ENCODE data around the gene SSU72. TPM values are rescaled to one million over a fixed set of nuclear protein-coding genes. Genes with fewer than 3 reads are reported as not detected.
"Not testable (repeated sequence)": the region's sequence is repeated elsewhere in the genome, so short reads cannot be mapped to it uniquely, and the experiment has no call there.

Gene SSU72
- total and polyA plus RNA-seq, 4 donors = 35.4 to 57.4 (median 44.3) TPM

DNA sequence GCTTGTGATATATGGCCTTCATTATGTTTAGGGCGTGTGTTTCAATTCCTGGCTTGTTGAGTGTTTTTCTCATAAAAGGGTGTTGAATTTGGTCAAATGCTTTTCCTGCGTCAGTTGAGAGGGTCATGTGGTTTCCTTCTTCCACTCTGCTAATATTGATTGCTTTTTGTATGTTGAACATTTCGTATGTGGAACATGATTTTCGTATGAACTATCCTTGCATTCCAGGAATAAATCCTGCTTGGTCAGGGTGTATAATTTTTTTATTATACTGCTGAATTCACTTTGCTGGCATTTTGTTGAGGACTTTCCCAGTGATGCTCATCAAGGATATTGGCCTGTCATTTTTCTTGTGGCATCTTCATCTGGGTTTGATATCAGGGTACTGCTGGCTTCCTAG, 67.4 kb downstream of the SSU72 start:
- Histone ChIP-seq H3K4me1 (ENCODE audit: control insufficient read depth in 4 of 4, insufficient read depth in 4 of 4, low read length in 3 of 4) (peaks cover 9 to 22% (median 16%) of the 10 kb centered on the region in 4 donors), H3K9ac (ENCODE audit: low read depth in 1 of 2, low read length in 2 of 2) (no peak overlapping the region), H3K27me3 (ENCODE audit: control insufficient read depth in 4 of 4, insufficient read depth in 4 of 4, low read length in 3 of 4) (no peaks in the 10 kb centered on the region), H3K27ac (ENCODE audit: low read depth in 1 of 2, low read length in 2 of 2) (no peak overlapping the region), H3K4me3 (ENCODE audit: low read depth in 1 of 3, low read length in 3 of 3) (no peak overlapping the region), H3K36me3 (ENCODE audit: control insufficient read depth in 4 of 4, insufficient read depth in 3 of 4, low read depth in 1 of 4, low read length in 3 of 4) (no peaks in the 10 kb centered on the region), H3K9me3 (ENCODE audit: control insufficient read depth in 4 of 4, low read length in 3 of 4) (no peaks in the 10 kb centered on the region)
- TF ChIP-seq TAF1 (conservative IDR thresholded peaks at IDR 0.05) (no peak), JUND (IDR thresholded peaks at IDR 0.05) (no peak)
- TF ChIP-seq, protein P1, sequence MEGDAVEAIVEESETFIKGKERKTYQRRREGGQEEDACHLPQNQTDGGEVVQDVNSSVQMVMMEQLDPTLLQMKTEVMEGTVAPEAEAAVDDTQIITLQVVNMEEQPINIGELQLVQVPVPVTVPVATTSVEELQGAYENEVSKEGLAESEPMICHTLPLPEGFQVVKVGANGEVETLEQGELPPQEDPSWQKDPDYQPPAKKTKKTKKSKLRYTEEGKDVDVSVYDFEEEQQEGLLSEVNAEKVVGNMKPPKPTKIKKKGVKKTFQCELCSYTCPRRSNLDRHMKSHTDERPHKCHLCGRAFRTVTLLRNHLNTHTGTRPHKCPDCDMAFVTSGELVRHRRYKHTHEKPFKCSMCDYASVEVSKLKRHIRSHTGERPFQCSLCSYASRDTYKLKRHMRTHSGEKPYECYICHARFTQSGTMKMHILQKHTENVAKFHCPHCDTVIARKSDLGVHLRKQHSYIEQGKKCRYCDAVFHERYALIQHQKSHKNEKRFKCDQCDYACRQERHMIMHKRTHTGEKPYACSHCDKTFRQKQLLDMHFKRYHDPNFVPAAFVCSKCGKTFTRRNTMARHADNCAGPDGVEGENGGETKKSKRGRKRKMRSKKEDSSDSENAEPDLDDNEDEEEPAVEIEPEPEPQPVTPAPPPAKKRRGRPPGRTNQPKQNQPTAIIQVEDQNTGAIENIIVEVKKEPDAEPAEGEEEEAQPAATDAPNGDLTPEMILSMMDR (IDR thresholded peaks at IDR 0.05; ENCODE audit: low read depth, low read length, missing input control) = no peak
- 94% methylated on average over 4 of the region's 4 CpGs for WGBS
- DNase-seq (ENCODE audit: low spot score) = no peak

DNA sequence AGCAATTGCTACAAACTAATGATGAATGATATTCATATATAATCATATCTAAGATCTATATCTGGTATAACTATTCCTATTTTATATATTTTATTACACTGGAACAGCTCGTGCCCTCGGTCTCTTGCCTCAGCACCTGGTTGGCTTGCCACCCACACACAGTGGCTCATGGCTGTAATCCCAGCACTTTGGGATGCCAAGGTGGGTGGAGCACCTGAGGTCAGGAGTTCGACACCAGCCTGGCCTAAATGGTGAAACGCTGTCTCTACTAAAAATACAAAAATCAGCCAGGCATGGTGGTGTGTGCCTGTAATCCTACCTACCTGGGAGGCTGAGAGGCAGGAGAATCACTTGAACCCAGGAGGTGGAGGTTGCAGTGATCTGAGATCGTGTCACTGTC, 68.9 kb downstream of the SSU72 start:
- not testable (repeated sequence) for H3K4me3 ChIP-seq (ENCODE audit: low read depth in 1 of 3, low read length in 3 of 3)
- WGBS = 51% methylated on average over 5 of the region's 5 CpGs
- peak overlapping the region; percentile 36 to 50 for H3K27ac ChIP-seq (ENCODE audit: low read depth in 1 of 2, low read length in 2 of 2)

GRCh38 chr1:1505366-1505798, 69.3 kb downstream of the SSU72 start:
- not testable (repeated sequence) for H3K9me3 ChIP-seq (ENCODE audit: control insufficient read depth in 4 of 4, low read length in 3 of 4); H3K36me3 ChIP-seq (ENCODE audit: control insufficient read depth in 4 of 4, insufficient read depth in 3 of 4, low read depth in 1 of 4, low read length in 3 of 4); H3K4me3 ChIP-seq (ENCODE audit: low read depth in 1 of 3, low read length in 3 of 3); H3K27me3 ChIP-seq (ENCODE audit: control insufficient read depth in 4 of 4, insufficient read depth in 4 of 4, low read length in 3 of 4); DNase-seq (ENCODE audit: low spot score)
- 12% methylated on average over 17 of the region's 22 CpGs for WGBS
- peak overlapping the region; percentile 26 to 72 for H3K27ac ChIP-seq (ENCODE audit: low read depth in 1 of 2, low read length in 2 of 2)
- H3K4me1 ChIP-seq (ENCODE audit: control insufficient read depth in 4 of 4, insufficient read depth in 4 of 4, low read length in 3 of 4) = peaks cover 7 to 15% (median 8%) of the 10 kb centered on the region in 4 donors
- H3K9ac ChIP-seq (ENCODE audit: low read depth in 1 of 2, low read length in 2 of 2) = peak overlapping the region; percentile 38 to 39
- TF ChIP-seq SP1 (IDR thresholded peaks at IDR 0.05) (peak; percentile 5), GABPA (IDR thresholded peaks at IDR 0.05 in 1 of 2, conservative IDR thresholded peaks at IDR 0.05 in 1 of 2) (peak; percentile 29 to 71), RAD21 (IDR thresholded peaks at IDR 0.05) (peak; percentile 39 to 50), YY1 (IDR thresholded peaks at IDR 0.05) (peak; percentile 28)

More for the DNA sequence above, 68.9 kb downstream of the SSU72 start:
- H3K36me3 ChIP-seq (ENCODE audit: control insufficient read depth in 4 of 4, insufficient read depth in 3 of 4, low read depth in 1 of 4, low read length in 3 of 4); DNase-seq (ENCODE audit: low spot score); H3K9me3 ChIP-seq (ENCODE audit: control insufficient read depth in 4 of 4, low read length in 3 of 4); H3K27me3 ChIP-seq (ENCODE audit: control insufficient read depth in 4 of 4, insufficient read depth in 4 of 4, low read length in 3 of 4): not testable (repeated sequence)
- Histone ChIP-seq H3K4me1 (ENCODE audit: control insufficient read depth in 4 of 4, insufficient read depth in 4 of 4, low read length in 3 of 4) (peaks cover 8 to 18% (median 11%) of the 10 kb centered on the region in 4 donors), H3K9ac (ENCODE audit: low read depth in 1 of 2, low read length in 2 of 2) (peak overlapping the region in 1 of 2 donors; percentile 39)
- TF ChIP-seq GABPA (IDR thresholded peaks at IDR 0.05 in 1 of 2, conservative IDR thresholded peaks at IDR 0.05 in 1 of 2) (peak in 1 of 2 donors; percentile 2), EGR1 (IDR thresholded peaks at IDR 0.05; ENCODE audit: low read depth in 2 of 2) (peak in 1 of 2 donors; percentile 25)

GRCh38 chr1:1504777-1505365, 69.8 kb downstream of the SSU72 start:
- peak overlapping the region; percentile 26 to 72 for H3K27ac ChIP-seq (ENCODE audit: low read depth in 1 of 2, low read length in 2 of 2)
- H3K4me3 ChIP-seq (ENCODE audit: low read depth in 1 of 3, low read length in 3 of 3); H3K27me3 ChIP-seq (ENCODE audit: control insufficient read depth in 4 of 4, insufficient read depth in 4 of 4, low read length in 3 of 4); H3K36me3 ChIP-seq (ENCODE audit: control insufficient read depth in 4 of 4, insufficient read depth in 3 of 4, low read depth in 1 of 4, low read length in 3 of 4); H3K9me3 ChIP-seq (ENCODE audit: control insufficient read depth in 4 of 4, low read length in 3 of 4): not testable (repeated sequence)
- peak overlapping the region in 1 of 2 donors; percentile 38 for H3K9ac ChIP-seq (ENCODE audit: low read depth in 1 of 2, low read length in 2 of 2)
- peak; percentile 66 for DNase-seq (ENCODE audit: low spot score)
- H3K4me1 ChIP-seq (ENCODE audit: control insufficient read depth in 4 of 4, insufficient read depth in 4 of 4, low read length in 3 of 4) = peaks cover 7 to 15% (median 8%) of the 10 kb centered on the region in 4 donors
- 27% methylated on average over 16 of the region's 16 CpGs for WGBS
- TF ChIP-seq YY1 (IDR thresholded peaks at IDR 0.05) (peak; percentile 35), NR2F2 (IDR thresholded peaks at IDR 0.05) (peak; percentile 9), MAX (IDR thresholded peaks at IDR 0.05) (peak; percentile 31), RAD21 (IDR thresholded peaks at IDR 0.05) (peak; percentile 78), GABPA (IDR thresholded peaks at IDR 0.05 in 1 of 2, conservative IDR thresholded peaks at IDR 0.05 in 1 of 2) (peak in 1 of 2 donors; percentile 74), SP1 (IDR thresholded peaks at IDR 0.05) (peak; percentile 36), RXRA (IDR thresholded peaks at IDR 0.05) (peak; percentile 21 to 26), HNF4A (conservative IDR thresholded peaks at IDR 0.05) (peak; percentile 21 to 42)
- TF ChIP-seq, protein P1 (IDR thresholded peaks at IDR 0.05; ENCODE audit: low read depth, low read length, missing input control) = peak; percentile 65

DNA sequence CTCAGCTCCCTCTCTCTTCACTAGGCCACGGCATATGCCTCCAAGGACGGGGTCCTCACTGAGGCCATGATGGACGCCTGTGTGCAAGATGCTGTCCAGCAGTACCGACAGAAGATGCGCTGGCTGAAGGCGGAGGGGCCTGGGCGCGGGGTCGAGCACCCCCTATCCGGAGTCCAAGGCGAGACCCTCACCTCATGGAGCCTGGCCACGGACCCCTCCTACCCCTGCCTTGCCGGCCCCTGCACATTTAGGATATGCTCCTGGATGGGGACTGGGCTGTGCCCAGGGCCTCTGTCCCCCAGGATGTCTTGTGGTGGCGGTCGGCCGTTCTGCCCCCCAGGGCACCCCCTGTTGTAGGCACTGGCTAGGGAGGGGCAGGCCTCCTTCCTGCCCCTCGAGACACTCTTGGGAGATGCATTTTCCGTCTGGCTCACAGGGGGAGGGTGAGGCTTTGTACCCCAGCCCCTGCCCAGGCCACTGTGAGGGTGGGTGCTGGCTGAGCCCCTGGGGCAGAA, 79.1 kb downstream of the SSU72 start:
- H3K9ac ChIP-seq (ENCODE audit: low read depth in 1 of 2, low read length in 2 of 2); H3K4me1 ChIP-seq (ENCODE audit: control insufficient read depth in 4 of 4, insufficient read depth in 4 of 4, low read length in 3 of 4): not testable (repeated sequence)

More for the DNA sequence above, 79.1 kb downstream of the SSU72 start:
- not testable (repeated sequence) for DNase-seq (ENCODE audit: low spot score); H3K4me3 ChIP-seq (ENCODE audit: low read depth in 1 of 3, low read length in 3 of 3); H3K27me3 ChIP-seq (ENCODE audit: control insufficient read depth in 4 of 4, insufficient read depth in 4 of 4, low read length in 3 of 4); H3K9me3 ChIP-seq (ENCODE audit: control insufficient read depth in 4 of 4, low read length in 3 of 4); H3K27ac ChIP-seq (ENCODE audit: low read depth in 1 of 2, low read length in 2 of 2)
- H3K36me3 ChIP-seq (ENCODE audit: control insufficient read depth in 4 of 4, insufficient read depth in 3 of 4, low read depth in 1 of 4, low read length in 3 of 4) = peaks cover 4 to 23% (median 14%) of the 10 kb centered on the region in 4 donors
- WGBS = 94% methylated on average over 18 of the region's 18 CpGs

Measured in liver (tissue), 9 donors.